ENCODE results near the gene SMIM3. TPM values are rescaled to one million over a fixed set of nuclear protein-coding genes. Genes with fewer than 3 reads are reported as not detected.

The SMIM3 gene
- total and polyA plus RNA-seq, 2 experiments from 2014 or later, result 6.2 to 7.6 TPM

DNA sequence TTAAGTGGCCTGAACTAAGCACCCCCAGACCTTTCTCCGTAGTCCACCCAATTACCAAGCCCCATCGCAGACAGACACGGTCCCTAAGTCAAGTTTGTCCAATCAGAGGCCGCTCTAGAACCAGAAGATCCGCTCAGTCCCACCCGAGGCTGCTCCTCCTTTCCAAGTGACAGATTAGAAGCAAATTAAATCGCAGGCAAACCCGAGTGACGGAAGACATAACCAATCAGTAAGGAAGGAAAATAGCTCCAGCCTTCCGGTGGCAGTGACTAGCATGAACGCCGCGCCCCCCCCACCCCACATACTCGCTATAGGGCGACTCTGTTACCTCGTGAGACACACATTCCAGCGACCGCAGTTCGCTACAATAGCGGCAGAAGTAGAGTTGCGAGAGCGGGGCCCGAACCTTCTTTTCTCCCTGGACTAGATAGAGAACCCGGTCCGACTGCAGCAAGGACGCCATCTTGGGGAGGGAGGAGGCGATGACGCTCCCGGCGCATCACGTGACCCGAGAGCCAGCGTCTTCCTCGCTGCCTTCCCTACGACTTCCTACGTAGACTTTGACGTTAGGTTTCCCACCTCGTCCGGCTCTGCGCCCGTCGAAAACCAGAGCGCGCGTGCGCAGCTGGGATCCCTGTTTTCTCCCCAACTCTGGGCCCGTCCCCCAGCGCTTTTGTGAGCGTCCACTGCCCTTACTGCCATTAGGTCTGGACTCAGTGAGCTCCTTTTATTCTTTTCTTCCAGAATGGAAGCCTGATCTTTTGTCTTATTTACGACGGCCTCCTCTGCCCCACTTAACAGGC, 19.8 kb upstream of the SMIM3 start, which contains the start of gene DCTN4:
TSS of gene DCTN4 (minus strand) at position 487 of the 803 bp plus-strand sequence. CDS start at position 463, 24 bp downstream.
- Histone ChIP-seq H3K79me2 (replicated peaks; ENCODE audit: insufficient read depth) (peaks cover 31% of the 10 kb centered on the region), H3K4me3 (peak within 1 kb of the TSS; percentile 72), H3K36me3 (ENCODE audit: insufficient read depth) (peaks cover 3% of the 10 kb centered on the region), H3K4me2 (peak within 1 kb of the TSS; percentile 82), H4K20me1 (replicated peaks; ENCODE audit: insufficient read depth) (no peaks in the 10 kb centered on the region), H3K27me3 (ENCODE audit: insufficient read depth) (no peaks in the 10 kb centered on the region; the same call in 1 of the 2 replicates), H3F3A (replicated peaks; ENCODE audit: low read depth) (no peaks in the 10 kb centered on the region), H2AFZ (peak within 1 kb of the TSS; percentile 97), H3K27ac (ENCODE audit: low read depth) (peak within 1 kb of the TSS; percentile 79), H3K9me2 (ENCODE audit: insufficient read depth) (no peaks in the 10 kb centered on the region), H3K4me1 (ENCODE audit: insufficient read depth) (peaks cover 8% of the 10 kb centered on the region; the same call in 1 of the 2 replicates)
- TF ChIP-seq NANOG (IDR thresholded peaks at IDR 0.05; ENCODE audit: borderline replicate concordance) (no peak), ZNF331 (CRISPR knock-in tag; IDR thresholded peaks at IDR 0.05; ENCODE audit: low read depth) (peak; percentile 32; the same call in 1 of the 2 replicates), POLR2AphosphoS5 (IDR thresholded peaks at IDR 0.05; ENCODE audit: low read depth) (peak; percentile 68), CREB1 (CRISPR knock-in tag; IDR thresholded peaks at IDR 0.05; ENCODE audit: low read depth) (peak; percentile 94), EZH2 (IDR thresholded peaks at IDR 0.05; ENCODE audit: low read depth, unreplicated experiment) (no peak), ZNF114 (CRISPR knock-in tag; IDR thresholded peaks at IDR 0.05) (no peak), EZH2phosphoT487 (IDR thresholded peaks at IDR 0.05; ENCODE audit: unreplicated experiment) (no peak)
- TF ChIP-seq, protein P1, sequence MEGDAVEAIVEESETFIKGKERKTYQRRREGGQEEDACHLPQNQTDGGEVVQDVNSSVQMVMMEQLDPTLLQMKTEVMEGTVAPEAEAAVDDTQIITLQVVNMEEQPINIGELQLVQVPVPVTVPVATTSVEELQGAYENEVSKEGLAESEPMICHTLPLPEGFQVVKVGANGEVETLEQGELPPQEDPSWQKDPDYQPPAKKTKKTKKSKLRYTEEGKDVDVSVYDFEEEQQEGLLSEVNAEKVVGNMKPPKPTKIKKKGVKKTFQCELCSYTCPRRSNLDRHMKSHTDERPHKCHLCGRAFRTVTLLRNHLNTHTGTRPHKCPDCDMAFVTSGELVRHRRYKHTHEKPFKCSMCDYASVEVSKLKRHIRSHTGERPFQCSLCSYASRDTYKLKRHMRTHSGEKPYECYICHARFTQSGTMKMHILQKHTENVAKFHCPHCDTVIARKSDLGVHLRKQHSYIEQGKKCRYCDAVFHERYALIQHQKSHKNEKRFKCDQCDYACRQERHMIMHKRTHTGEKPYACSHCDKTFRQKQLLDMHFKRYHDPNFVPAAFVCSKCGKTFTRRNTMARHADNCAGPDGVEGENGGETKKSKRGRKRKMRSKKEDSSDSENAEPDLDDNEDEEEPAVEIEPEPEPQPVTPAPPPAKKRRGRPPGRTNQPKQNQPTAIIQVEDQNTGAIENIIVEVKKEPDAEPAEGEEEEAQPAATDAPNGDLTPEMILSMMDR (conservative IDR thresholded peaks at IDR 0.05; ENCODE audit: low read depth in 2 of 2), result no peak
- Mint-ChIP-seq H3K4me1 (peaks cover 4% of the 10 kb centered on the region; the same call in 2 of the 3 replicates), H3K9me3 (peaks cover 12% of the 10 kb centered on the region), H3K4me3 (no peak within 1 kb of the TSS), H3K27ac (no peak within 1 kb of the TSS; the same call in 1 of the 2 replicates), H3K36me3 (ENCODE audit: low read depth) (peaks cover 37% of the 10 kb centered on the region), H3K27me3 (ENCODE audit: insufficient read depth, low read depth, poor library complexity) (peaks cover 7% of the 10 kb centered on the region)
- ATAC-seq (peak; percentile 96), DNase-seq (ENCODE audit: low spot score) (peak; percentile 99)

DNA sequence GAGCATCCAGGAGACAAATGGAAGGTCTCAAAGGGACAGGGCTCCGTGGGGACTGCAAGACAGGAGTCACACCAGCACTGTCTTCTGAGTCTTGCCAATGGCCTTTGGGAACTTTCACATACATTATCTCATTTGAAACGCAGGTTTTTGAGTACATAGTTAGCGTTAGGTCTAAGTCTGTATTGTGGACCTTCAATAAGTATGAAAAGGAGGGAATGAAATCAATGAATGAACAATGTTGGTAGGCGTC, 19.3 kb upstream of the SMIM3 start:
- ATAC-seq (peak; percentile 7), DNase-seq (ENCODE audit: low spot score) (no peak)
- peaks cover 12% of the 10 kb centered on the region for H3K9me3 Mint-ChIP-seq
- H3K27me3 Mint-ChIP-seq (ENCODE audit: insufficient read depth, low read depth, poor library complexity), result peaks cover 7% of the 10 kb centered on the region
- Histone ChIP-seq H4K20me1 (replicated peaks; ENCODE audit: insufficient read depth) (no peaks in the 10 kb centered on the region), H3K4me3 (peak overlapping the region; percentile 72), H2AFZ (peak overlapping the region; percentile 97), H3K79me2 (replicated peaks; ENCODE audit: insufficient read depth) (peaks cover 31% of the 10 kb centered on the region), H3F3A (replicated peaks; ENCODE audit: low read depth) (no peaks in the 10 kb centered on the region), H3K27me3 (ENCODE audit: insufficient read depth) (no peaks in the 10 kb centered on the region; the same call in 1 of the 2 replicates), H3K36me3 (ENCODE audit: insufficient read depth) (no peaks in the 10 kb centered on the region), H3K9me2 (ENCODE audit: insufficient read depth) (no peaks in the 10 kb centered on the region), H3K4me1 (ENCODE audit: insufficient read depth) (peaks cover 8% of the 10 kb centered on the region; the same call in 1 of the 2 replicates), H3K27ac (ENCODE audit: low read depth) (peak overlapping the region; percentile 67; the same call in 1 of the 2 replicates), H3K4me2 (peak overlapping the region; percentile 74)
- peaks cover 33% of the 10 kb centered on the region for H3K36me3 Mint-ChIP-seq (ENCODE audit: low read depth)
- H3K4me1 Mint-ChIP-seq, result peaks cover 4% of the 10 kb centered on the region; the same call in 2 of the 3 replicates
- H3K27ac Mint-ChIP-seq, result no peak overlapping the region; the same call in 1 of the 2 replicates
- no peak overlapping the region for H3K4me3 Mint-ChIP-seq
- TF ChIP-seq POLR2AphosphoS5 (IDR thresholded peaks at IDR 0.05; ENCODE audit: low read depth) (no peak), ZNF114 (CRISPR knock-in tag; IDR thresholded peaks at IDR 0.05) (no peak), STAT1 (IDR thresholded peaks at IDR 0.05; ENCODE audit: unreplicated experiment) (no peak), EZH2 (IDR thresholded peaks at IDR 0.05; ENCODE audit: low read depth, unreplicated experiment) (no peak)
- TF ChIP-seq, protein P2, sequence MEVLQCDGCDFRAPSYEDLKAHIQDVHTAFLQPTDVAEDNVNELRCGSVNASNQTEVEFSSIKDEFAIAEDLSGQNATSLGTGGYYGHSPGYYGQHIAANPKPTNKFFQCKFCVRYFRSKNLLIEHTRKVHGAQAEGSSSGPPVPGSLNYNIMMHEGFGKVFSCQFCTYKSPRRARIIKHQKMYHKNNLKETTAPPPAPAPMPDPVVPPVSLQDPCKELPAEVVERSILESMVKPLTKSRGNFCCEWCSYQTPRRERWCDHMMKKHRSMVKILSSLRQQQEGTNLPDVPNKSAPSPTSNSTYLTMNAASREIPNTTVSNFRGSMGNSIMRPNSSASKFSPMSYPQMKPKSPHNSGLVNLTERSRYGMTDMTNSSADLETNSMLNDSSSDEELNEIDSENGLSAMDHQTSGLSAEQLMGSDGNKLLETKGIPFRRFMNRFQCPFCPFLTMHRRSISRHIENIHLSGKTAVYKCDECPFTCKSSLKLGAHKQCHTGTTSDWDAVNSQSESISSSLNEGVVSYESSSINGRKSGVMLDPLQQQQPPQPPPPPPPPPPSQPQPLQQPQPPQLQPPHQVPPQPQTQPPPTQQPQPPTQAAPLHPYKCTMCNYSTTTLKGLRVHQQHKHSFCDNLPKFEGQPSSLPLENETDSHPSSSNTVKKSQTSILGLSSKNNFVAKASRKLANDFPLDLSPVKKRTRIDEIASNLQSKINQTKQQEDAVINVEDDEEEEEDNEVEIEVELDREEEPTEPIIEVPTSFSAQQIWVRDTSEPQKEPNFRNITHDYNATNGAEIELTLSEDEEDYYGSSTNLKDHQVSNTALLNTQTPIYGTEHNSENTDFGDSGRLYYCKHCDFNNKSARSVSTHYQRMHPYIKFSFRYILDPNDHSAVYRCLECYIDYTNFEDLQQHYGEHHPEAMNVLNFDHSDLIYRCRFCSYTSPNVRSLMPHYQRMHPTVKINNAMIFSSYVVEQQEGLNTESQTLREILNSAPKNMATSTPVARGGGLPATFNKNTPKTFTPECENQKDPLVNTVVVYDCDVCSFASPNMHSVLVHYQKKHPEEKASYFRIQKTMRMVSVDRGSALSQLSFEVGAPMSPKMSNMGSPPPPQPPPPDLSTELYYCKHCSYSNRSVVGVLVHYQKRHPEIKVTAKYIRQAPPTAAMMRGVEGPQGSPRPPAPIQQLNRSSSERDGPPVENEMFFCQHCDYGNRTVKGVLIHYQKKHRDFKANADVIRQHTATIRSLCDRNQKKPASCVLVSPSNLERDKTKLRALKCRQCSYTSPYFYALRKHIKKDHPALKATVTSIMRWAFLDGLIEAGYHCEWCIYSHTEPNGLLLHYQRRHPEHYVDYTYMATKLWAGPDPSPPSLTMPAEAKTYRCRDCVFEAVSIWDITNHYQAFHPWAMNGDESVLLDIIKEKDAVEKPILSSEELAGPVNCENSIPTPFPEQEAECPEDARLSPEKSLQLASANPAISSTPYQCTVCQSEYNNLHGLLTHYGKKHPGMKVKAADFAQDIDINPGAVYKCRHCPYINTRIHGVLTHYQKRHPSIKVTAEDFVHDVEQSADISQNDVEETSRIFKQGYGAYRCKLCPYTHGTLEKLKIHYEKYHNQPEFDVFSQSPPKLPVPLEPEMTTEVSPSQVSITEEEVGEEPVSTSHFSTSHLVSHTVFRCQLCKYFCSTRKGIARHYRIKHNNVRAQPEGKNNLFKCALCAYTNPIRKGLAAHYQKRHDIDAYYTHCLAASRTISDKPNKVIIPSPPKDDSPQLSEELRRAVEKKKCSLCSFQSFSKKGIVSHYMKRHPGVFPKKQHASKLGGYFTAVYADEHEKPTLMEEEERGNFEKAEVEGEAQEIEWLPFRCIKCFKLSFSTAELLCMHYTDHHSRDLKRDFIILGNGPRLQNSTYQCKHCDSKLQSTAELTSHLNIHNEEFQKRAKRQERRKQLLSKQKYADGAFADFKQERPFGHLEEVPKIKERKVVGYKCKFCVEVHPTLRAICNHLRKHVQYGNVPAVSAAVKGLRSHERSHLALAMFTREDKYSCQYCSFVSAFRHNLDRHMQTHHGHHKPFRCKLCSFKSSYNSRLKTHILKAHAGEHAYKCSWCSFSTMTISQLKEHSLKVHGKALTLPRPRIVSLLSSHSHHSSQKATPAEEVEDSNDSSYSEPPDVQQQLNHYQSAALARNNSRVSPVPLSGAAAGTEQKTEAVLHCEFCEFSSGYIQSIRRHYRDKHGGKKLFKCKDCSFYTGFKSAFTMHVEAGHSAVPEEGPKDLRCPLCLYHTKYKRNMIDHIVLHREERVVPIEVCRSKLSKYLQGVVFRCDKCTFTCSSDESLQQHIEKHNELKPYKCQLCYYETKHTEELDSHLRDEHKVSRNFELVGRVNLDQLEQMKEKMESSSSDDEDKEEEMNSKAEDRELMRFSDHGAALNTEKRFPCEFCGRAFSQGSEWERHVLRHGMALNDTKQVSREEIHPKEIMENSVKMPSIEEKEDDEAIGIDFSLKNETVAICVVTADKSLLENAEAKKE (CRISPR knock-in tag; IDR thresholded peaks at IDR 0.05), result no peak
- TF ChIP-seq, protein P3, sequence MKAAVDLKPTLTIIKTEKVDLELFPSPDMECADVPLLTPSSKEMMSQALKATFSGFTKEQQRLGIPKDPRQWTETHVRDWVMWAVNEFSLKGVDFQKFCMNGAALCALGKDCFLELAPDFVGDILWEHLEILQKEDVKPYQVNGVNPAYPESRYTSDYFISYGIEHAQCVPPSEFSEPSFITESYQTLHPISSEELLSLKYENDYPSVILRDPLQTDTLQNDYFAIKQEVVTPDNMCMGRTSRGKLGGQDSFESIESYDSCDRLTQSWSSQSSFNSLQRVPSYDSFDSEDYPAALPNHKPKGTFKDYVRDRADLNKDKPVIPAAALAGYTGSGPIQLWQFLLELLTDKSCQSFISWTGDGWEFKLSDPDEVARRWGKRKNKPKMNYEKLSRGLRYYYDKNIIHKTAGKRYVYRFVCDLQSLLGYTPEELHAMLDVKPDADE (IDR thresholded peaks at IDR 0.05), result no peak

Measured in GM23338 (cell line).